ENCODE measurements around the gene IDI1. TPM values are rescaled to one million over a fixed set of nuclear protein-coding genes. Genes with fewer than 3 reads are reported as not detected.
A peak's percentile ranks its signal among the peaks of the same experiment; 100 is the strongest.

IDI1 gene
- total and polyA plus RNA-seq, 2 of the 13 experiments (the other 11 are each of a cell fraction or from before 2014, with no cell fraction given): 44.4 to 145 TPM

DNA sequence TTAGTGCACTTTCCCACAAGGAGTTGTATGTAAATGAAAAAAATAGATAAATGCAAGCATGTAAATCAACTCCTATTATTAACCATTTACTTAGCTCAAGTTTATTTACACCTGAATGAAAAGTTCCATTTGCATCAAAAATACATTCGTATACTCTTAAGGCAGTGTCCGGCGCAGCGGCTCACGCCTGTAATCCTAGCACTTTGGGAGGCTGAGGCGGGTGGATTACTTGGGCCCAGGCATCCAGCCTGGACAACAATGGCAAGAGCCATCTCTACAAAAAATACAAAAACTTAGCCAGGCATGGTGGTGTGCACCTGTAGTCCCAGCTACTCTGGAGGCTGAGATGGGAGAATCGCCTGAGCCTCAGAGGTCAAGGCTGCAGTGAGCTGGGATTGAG is 19.1 kb downstream of the IDI1 start:
- Histone ChIP-seq H3K4me1 (ENCODE audit: insufficient read depth, low read length) (no peaks in the 10 kb centered on the region), H3K4me3 (replicated peaks in 1 of 3; ENCODE audit: insufficient read depth in 1 of 3, low read depth in 2 of 3, low read length in 3 of 3) (no peak overlapping the region), H3K4me2 (ENCODE audit: low read depth, low read length) (no peak overlapping the region), H3K27ac (ENCODE audit: extremely low read length, insufficient read depth, low read length) (no peak overlapping the region), H2AFZ (ENCODE audit: low read length) (no peak overlapping the region), H3K36me3 (replicated peaks in 1 of 2; ENCODE audit: control insufficient read depth in 1 of 2, insufficient read depth in 2 of 2, low read length in 2 of 2) (no peaks in the 10 kb centered on the region), H4K20me1 (ENCODE audit: insufficient read depth, low read length) (no peaks in the 10 kb centered on the region), H3K9ac (ENCODE audit: insufficient read depth, low read depth, low read length) (no peak overlapping the region), H3K27me3 (ENCODE audit: control insufficient read depth in 1 of 2, insufficient read depth in 2 of 2, low read length in 2 of 2) (no peaks in the 10 kb centered on the region), H3K79me2 (ENCODE audit: insufficient read depth, low read length) (no peaks in the 10 kb centered on the region), H3K9me3 (ENCODE audit: low read length) (no peaks in the 10 kb centered on the region)
- DNase-seq (ENCODE audit: low spot score) (no peak), FAIRE-seq (no peak), ATAC-seq (no peak)
- 89% methylated on average over 7 of the region's 7 CpGs for WGBS (ENCODE audit: low lambda C conversion rate)
- intact Hi-C loops (cut with micrococcal nuclease; ENCODE audit: unreplicated experiment): no loop called here
- no peak for TF ChIP-seq ZNF781 (CRISPR knock-in tag; IDR thresholded peaks at IDR 0.05; ENCODE audit: borderline replicate concordance, not compliant biosample characterization)
- TF ChIP-seq, protein P1, sequence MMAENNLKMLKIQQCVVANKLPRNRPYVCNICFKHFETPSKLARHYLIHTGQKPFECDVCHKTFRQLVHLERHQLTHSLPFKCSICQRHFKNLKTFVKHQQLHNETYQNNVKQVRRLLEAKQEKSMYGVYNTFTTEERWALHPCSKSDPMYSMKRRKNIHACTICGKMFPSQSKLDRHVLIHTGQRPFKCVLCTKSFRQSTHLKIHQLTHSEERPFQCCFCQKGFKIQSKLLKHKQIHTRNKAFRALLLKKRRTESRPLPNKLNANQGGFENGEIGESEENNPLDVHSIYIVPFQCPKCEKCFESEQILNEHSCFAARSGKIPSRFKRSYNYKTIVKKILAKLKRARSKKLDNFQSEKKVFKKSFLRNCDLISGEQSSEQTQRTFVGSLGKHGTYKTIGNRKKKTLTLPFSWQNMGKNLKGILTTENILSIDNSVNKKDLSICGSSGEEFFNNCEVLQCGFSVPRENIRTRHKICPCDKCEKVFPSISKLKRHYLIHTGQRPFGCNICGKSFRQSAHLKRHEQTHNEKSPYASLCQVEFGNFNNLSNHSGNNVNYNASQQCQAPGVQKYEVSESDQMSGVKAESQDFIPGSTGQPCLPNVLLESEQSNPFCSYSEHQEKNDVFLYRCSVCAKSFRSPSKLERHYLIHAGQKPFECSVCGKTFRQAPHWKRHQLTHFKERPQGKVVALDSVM (CRISPR knock-in tag; IDR thresholded peaks at IDR 0.05): 0 out of 2 replicates have a peak, but pooled peaks have one; percentile 22
- POLR2A ChIA-PET: no interaction called here
- CTCF ChIA-PET (ENCODE audit: low intra/inter-chr PET ratio, low total read pairs): no interaction called here
- no TSS peak for BruUV-seq (replicated peaks)
- in situ Hi-C loops (cut with HindIII; ENCODE audit: extremely low pct_ligation_motif_present, low pct_unique_long_range_greater_than_20kb): no loop called here

DNA sequence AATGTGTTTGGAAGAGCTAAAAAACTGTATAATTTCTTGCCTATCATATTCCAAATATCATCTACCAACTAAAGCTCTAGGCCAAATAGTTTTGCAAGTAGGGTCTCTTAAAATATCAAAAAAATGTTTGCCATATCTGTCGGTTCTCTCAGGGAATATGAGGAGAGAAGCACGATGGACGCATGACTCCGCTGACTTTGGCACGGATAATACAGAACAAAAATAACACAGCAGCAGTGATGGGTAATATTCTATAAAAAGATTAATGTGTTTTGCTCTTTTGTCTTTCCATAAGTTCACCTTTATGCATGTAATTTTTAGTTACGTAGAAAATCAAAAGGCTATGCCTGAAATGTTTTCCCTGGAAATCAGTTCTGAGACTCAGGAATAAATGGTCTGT is 22.3 kb downstream of the IDI1 start:
- Histone ChIP-seq H3K9me3 (ENCODE audit: low read length) (no peaks in the 10 kb centered on the region), H2AFZ (ENCODE audit: low read length) (no peak overlapping the region), H3K4me2 (ENCODE audit: low read depth, low read length) (no peak overlapping the region), H4K20me1 (ENCODE audit: insufficient read depth, low read length) (no peaks in the 10 kb centered on the region), H3K27me3 (ENCODE audit: control insufficient read depth in 1 of 2, insufficient read depth in 2 of 2, low read length in 2 of 2) (no peaks in the 10 kb centered on the region), H3K4me1 (ENCODE audit: insufficient read depth, low read length) (no peaks in the 10 kb centered on the region), H3K27ac (ENCODE audit: extremely low read length, insufficient read depth, low read length) (no peak overlapping the region), H3K79me2 (ENCODE audit: insufficient read depth, low read length) (no peaks in the 10 kb centered on the region), H3K9ac (ENCODE audit: insufficient read depth, low read depth, low read length) (no peak overlapping the region), H3K36me3 (replicated peaks in 1 of 2; ENCODE audit: control insufficient read depth in 1 of 2, insufficient read depth in 2 of 2, low read length in 2 of 2) (no peaks in the 10 kb centered on the region), H3K4me3 (replicated peaks in 1 of 3; ENCODE audit: insufficient read depth in 1 of 3, low read depth in 2 of 3, low read length in 3 of 3) (no peak overlapping the region)
- intact Hi-C loops (cut with micrococcal nuclease; ENCODE audit: unreplicated experiment): no loop called here
- FAIRE-seq (no peak), DNase-seq (ENCODE audit: low spot score) (no peak), ATAC-seq (no peak)
- in situ Hi-C loops (cut with HindIII; ENCODE audit: extremely low pct_ligation_motif_present, low pct_unique_long_range_greater_than_20kb): no loop called here
- ChIA-PET POLR2A (no interaction called here), CTCF (ENCODE audit: low intra/inter-chr PET ratio, low total read pairs) (no interaction called here)
- WGBS (ENCODE audit: low lambda C conversion rate): 89% methylated on average over 6 of the region's 6 CpGs
- TF ChIP-seq ZNF296 (CRISPR knock-in tag; conservative IDR thresholded peaks at IDR 0.05) (no peak), RAD21 (CRISPR knock-in tag; IDR thresholded peaks at IDR 0.05) (no peak)
- no TSS peak for BruUV-seq (replicated peaks)
